ACC112 (cell line): ENCODE measurements around the gene SLC26A1.

Experiments used
- H2AFZ ChIP-seq: fragments of 200-600 bp; sonication (generic); one replicate; pipeline ENCODE4 v1.6.0; 2017; ENCODE audit warnings: antibody characterized with exemption, low read length; ENCODE audit not compliant: unreplicated experiment
- H3K27ac ChIP-seq: fragments of 200-600 bp; sonication (generic); 2 replicates; pipeline ENCODE4 v1.5.1; 2014; ENCODE audit warnings: low read depth, mild to moderate bottlenecking, antibody characterized with exemption, low read length, moderate library complexity
- H3K27me3 ChIP-seq: fragments of 200-600 bp; sonication (generic); 2 replicates; pipeline ENCODE4 v1.6.1; 2014; ENCODE audit warnings: mild to moderate bottlenecking, antibody characterized with exemption, low read length, moderate library complexity, mixed read lengths; ENCODE audit not compliant: insufficient read depth
- H3K36me3 ChIP-seq: fragments of 200-600 bp; sonication (generic); 2 replicates; pipeline ENCODE4 v1.6.1; 2016; ENCODE audit warnings: mild to moderate bottlenecking, antibody characterized with exemption, low read length, moderate library complexity, mixed read lengths; ENCODE audit not compliant: insufficient read depth
- H3K4me1 ChIP-seq: fragments of 200-600 bp; sonication (generic); one replicate; pipeline ENCODE4 v1.6.1; 2016; ENCODE audit warnings: low read length, mixed read lengths; ENCODE audit not compliant: insufficient read depth, unreplicated experiment, control insufficient read depth
- H3K4me3 ChIP-seq: fragments of 200-600 bp; sonication (generic); 2 replicates; pipeline ENCODE4 v1.5.1; 2014; ENCODE audit warnings: mild to moderate bottlenecking, low read depth, low read length
- H3K79me2 ChIP-seq: fragments of 200-600 bp; sonication (generic); one replicate; pipeline ENCODE4 v1.6.0; 2016; ENCODE audit warnings: low read length; ENCODE audit not compliant: control insufficient read depth, unreplicated experiment, insufficient read depth

The SLC26A1 gene

GRCh38 chr4:1012034-1012739, 19.0 kb upstream of the SLC26A1 start:
- Histone ChIP-seq H3K27me3 (peaks cover 16% of the 10 kb centered on the region), H3K4me1 (peaks cover 8% of the 10 kb centered on the region), H3K4me3 (peak overlapping the region; percentile 88), H3K36me3 (no peaks in the 10 kb centered on the region), H2AFZ (peak overlapping the region; percentile 81), H3K27ac (no peak overlapping the region), H3K79me2 (no peaks in the 10 kb centered on the region)

- Histone ChIP-seq H2AFZ (no peak overlapping the region), H3K27me3 (peaks cover 21% of the 10 kb centered on the region), H3K4me1 (peaks cover 8% of the 10 kb centered on the region), H3K36me3 (no peaks in the 10 kb centered on the region), H3K4me3 (no peak overlapping the region), H3K27ac (no peak overlapping the region), H3K79me2 (no peaks in the 10 kb centered on the region)
Observed at GRCh38 chr4:1011666-1012033, 18.4 kb upstream of the SLC26A1 start.

GRCh38 chr4:1011022-1011665, 17.9 kb upstream of the SLC26A1 start, which contains the start of gene FGFRL1:
Gene FGFRL1, plus strand, starts transcription at chr4:1011626. Its CDS starts 860 bp downstream, at chr4:1012486.
- Histone ChIP-seq H3K27ac (peak within 1 kb of the TSS; percentile 19; the same call in 1 of the 2 replicates), H3K79me2 (no peaks in the 10 kb centered on the region), H3K4me3 (peak within 1 kb of the TSS; percentile 88), H3K4me1 (peaks cover 8% of the 10 kb centered on the region), H2AFZ (peak within 1 kb of the TSS; percentile 98), H3K36me3 (no peaks in the 10 kb centered on the region), H3K27me3 (peaks cover 24% of the 10 kb centered on the region)

- Histone ChIP-seq H3K27ac (peak overlapping the region; percentile 19; the same call in 1 of the 2 replicates), H3K27me3 (peaks cover 26% of the 10 kb centered on the region), H3K36me3 (no peaks in the 10 kb centered on the region), H2AFZ (peak overlapping the region; percentile 98), H3K4me3 (peak overlapping the region; percentile 84), H3K4me1 (peaks cover 8% of the 10 kb centered on the region), H3K79me2 (no peaks in the 10 kb centered on the region)
Observed at GRCh38 chr4:1010395-1011021, 17.3 kb upstream of the SLC26A1 start.

GRCh38 chr4:1009542-1010394, 16.6 kb upstream of the SLC26A1 start:
- peaks cover 29% of the 10 kb centered on the region for H3K27me3 ChIP-seq
- no peaks in the 10 kb centered on the region for H3K36me3 ChIP-seq
- no peaks in the 10 kb centered on the region for H3K79me2 ChIP-seq
- H2AFZ ChIP-seq: peak overlapping the region; percentile 75
- peaks cover 8% of the 10 kb centered on the region for H3K4me1 ChIP-seq
- no peak overlapping the region for H3K27ac ChIP-seq
- H3K4me3 ChIP-seq: peak overlapping the region; percentile 89

- peaks cover 8% of the 10 kb centered on the region for H3K4me1 ChIP-seq
- no peak overlapping the region for H3K27ac ChIP-seq
- H3K79me2 ChIP-seq: no peaks in the 10 kb centered on the region
- H3K4me3 ChIP-seq: peak overlapping the region; percentile 89
- no peaks in the 10 kb centered on the region for H3K36me3 ChIP-seq
- peak overlapping the region; percentile 75 for H2AFZ ChIP-seq
- H3K27me3 ChIP-seq: peaks cover 29% of the 10 kb centered on the region
Observed at GRCh38 chr4:1008840-1009541, 15.8 kb upstream of the SLC26A1 start.

- Histone ChIP-seq H3K36me3 (no peaks in the 10 kb centered on the region), H2AFZ (no peak overlapping the region), H3K4me1 (peaks cover 8% of the 10 kb centered on the region), H3K4me3 (no peak overlapping the region), H3K27me3 (peaks cover 50% of the 10 kb centered on the region), H3K27ac (no peak overlapping the region), H3K79me2 (no peaks in the 10 kb centered on the region)
Observed at GRCh38 chr4:1006856-1007255, 13.7 kb upstream of the SLC26A1 start.

GRCh38 chr4:1004557-1005485, 11.6 kb upstream of the SLC26A1 start:
- no peaks in the 10 kb centered on the region for H3K36me3 ChIP-seq
- H3K4me3 ChIP-seq: no peak overlapping the region
- peaks cover under 1% of the 10 kb centered on the region for H3K4me1 ChIP-seq
- H3K27me3 ChIP-seq: peaks cover 56% of the 10 kb centered on the region
- no peak overlapping the region for H2AFZ ChIP-seq
- H3K27ac ChIP-seq: no peak overlapping the region
- H3K79me2 ChIP-seq: no peaks in the 10 kb centered on the region

- peaks cover 53% of the 10 kb centered on the region for H3K27me3 ChIP-seq
- no peaks in the 10 kb centered on the region for H3K79me2 ChIP-seq
- H3K4me1 ChIP-seq: no peaks in the 10 kb centered on the region
- no peaks in the 10 kb centered on the region for H3K36me3 ChIP-seq
- no peak overlapping the region for H3K27ac ChIP-seq
- no peak overlapping the region for H2AFZ ChIP-seq
- H3K4me3 ChIP-seq: no peak overlapping the region
Observed at GRCh38 chr4:1004071-1004418, 10.8 kb upstream of the SLC26A1 start.
